Measurements from ENCODE around the gene RHEX.
A peak's percentile ranks its signal among the peaks of the same experiment; 100 is the strongest.

RHEX gene

DNA sequence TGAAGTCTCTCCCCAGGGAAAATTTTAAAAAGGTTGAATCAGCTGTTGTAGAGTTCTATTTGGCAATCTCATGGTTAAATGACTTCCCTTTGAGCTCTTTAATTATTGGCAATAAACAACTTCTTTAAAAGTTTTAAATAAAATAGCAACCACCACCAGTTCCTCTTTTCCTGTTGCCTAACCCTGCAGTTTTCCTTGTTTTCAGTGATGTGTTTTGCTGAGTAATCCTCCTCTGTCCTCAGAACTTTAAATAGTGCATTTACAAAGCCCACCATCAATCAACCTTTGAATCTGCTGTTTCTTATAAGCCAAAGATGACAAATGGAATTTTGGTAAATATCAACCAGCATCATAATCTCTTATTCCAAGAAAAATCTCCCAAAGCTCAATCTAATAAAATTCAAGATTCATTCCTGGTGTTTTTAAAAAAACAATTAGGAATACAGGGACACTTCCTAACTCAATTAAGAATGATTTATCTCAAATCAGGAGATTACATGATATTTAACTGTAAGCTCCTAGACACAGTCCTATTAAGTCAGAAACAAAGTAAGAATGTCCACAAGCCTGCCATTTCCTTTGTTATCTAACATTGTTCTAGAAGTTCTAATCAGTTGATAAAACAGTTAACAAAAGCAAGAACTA is 49.4 kb downstream of the RHEX start:
- TF ChIP-seq, protein P1, sequence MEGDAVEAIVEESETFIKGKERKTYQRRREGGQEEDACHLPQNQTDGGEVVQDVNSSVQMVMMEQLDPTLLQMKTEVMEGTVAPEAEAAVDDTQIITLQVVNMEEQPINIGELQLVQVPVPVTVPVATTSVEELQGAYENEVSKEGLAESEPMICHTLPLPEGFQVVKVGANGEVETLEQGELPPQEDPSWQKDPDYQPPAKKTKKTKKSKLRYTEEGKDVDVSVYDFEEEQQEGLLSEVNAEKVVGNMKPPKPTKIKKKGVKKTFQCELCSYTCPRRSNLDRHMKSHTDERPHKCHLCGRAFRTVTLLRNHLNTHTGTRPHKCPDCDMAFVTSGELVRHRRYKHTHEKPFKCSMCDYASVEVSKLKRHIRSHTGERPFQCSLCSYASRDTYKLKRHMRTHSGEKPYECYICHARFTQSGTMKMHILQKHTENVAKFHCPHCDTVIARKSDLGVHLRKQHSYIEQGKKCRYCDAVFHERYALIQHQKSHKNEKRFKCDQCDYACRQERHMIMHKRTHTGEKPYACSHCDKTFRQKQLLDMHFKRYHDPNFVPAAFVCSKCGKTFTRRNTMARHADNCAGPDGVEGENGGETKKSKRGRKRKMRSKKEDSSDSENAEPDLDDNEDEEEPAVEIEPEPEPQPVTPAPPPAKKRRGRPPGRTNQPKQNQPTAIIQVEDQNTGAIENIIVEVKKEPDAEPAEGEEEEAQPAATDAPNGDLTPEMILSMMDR (IDR thresholded peaks at IDR 0.05), result no peak

DNA sequence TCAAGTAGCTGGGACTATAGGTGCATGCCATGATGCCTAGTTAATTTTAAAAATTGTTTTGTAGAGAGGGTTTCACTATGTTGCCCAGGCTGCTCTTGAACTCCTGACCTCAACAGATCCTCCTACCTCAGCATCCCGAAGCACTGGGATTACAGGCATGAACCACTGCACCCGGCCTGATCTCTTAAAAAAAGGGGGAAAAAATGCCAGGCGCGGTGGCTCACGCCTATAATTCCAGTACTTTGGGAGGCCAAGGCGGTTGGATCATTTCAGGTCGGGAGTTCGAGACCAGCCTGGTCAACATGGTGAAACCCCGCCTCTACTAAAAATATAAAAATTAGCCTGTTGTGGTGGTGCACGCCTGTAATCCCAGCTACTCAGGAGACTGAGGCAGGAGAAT is 51.0 kb downstream of the RHEX start:
- TF ChIP-seq, protein P1 (IDR thresholded peaks at IDR 0.05), result no peak

DNA sequence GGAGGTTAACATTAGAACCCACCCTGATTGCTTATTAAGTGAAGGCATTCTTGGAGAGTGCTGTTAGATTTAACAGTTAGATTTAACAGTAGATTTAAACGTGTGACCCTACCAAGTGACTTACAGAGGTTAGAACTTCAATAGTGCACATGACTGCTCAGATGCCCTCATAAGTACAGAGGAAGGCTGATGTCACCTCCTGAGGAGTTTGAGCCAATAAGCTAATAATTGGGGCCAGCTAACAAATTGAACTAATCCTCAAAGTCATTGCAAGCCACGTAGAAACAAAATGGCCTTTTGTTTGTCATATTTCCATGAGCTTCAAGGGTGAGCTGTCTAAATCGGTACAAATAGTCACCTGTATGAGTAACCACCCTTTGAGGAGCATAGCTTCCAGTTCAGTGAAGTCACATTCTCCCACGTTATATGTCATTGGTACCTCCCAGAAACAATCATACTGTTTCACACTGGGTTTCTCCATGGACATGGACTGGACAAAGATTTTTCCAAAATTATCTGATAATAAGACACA is 52.6 kb downstream of the RHEX start:
- TF ChIP-seq, protein P1 (IDR thresholded peaks at IDR 0.05), result no peak

DNA sequence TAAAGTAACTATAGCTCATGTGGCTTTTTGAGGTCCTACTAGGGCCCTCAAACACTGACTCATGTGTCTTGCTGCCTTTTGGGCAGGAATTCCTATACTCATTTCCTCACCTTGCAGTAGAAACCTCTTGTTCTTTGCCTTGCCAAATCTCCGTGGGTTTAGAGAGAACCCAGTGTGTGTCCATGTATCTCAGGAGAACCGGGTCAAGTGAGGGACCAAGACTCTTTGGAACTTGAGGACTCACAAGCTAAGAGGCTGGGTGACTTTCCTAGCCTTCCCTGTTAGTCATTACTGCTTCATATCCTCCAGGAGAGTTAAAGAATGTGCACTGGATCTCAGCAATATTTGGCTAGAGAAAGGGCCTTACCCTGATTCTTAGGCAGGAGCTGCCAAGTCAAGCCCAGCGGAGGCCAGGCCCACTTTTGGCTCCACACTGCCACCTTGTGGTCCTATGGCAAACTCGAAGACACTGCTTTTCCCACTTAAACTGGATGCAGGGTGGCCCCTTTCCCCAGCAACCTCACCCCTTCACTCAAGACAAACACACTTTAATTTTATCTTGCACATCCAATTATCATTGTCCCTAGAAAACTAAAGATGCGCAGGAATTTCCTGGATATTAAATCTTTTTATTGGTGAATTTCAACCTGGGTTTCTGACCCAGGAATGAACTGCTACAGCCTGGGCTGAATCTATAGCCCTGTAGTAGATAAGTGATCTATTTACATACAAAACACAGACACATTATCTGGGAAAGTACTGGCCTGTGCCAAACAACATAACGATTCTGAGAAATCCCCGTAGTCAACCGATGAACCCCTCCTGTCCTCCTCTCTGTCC is 53.6 kb downstream of the RHEX start:
- TF ChIP-seq, protein P1 (IDR thresholded peaks at IDR 0.05), result peak; percentile 95

DNA sequence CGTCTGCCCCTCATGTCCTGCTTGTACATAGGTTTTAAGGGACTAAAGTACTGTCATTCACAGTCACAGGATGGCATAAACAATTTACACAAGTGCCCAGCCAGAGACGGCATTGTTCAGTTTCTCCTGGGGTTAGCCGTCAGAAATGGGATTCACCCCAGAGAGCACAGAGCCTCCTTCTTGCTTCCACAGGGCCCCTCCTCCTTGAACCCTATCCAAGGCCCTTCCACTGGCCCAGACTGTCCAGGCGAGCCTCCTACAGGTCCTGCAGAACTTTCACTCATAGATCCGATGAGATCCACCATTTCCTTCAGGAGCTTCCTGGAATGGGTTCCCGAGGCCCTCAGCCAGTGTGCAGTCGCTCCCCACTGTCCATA is 54.2 kb downstream of the RHEX start:
- TF ChIP-seq, protein P1 (IDR thresholded peaks at IDR 0.05), result no peak

DNA sequence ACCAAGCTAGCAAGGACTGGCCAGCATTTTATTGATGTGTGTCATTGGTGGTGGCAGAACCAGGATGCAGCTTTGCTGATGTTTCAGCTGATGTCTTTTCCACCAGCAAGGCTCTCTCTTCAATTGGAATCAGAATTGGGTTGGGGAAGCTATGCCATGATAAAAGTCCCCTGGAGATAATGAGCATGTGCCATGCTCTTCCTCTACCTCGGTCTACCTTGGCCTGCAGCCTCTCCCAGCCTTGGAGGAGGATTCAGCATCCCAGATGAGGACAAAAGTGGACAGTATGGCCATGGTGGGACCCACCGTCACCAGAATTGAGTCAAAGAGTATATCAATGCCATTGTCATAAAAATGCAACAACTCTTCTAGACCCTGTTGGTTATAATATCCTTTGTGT is 55.7 kb downstream of the RHEX start:
- TF ChIP-seq, protein P1 (IDR thresholded peaks at IDR 0.05), result no peak

DNA sequence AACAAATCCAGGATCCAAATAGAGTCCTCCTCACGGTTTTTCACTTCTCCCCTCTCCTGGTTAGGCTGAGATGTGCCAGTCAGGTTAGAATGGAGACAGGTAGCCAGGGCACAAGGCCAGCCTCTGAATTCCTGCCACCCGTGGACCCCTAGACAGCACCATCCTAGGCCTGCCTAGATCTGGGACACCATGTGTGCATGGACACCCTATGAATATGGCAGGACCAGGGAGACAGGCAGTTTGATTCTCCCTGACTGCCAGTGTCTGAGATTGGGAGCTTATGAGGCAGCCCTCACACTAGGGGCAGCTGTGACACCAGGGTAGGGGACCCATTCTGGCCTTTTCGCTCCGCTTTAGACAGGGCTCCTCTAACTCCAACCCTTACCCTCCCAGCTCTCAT is 56.7 kb downstream of the RHEX start:
- TF ChIP-seq, protein P1 (IDR thresholded peaks at IDR 0.05), result no peak
